GM18507 (cell line): ENCODE measurements around the gene MEIS2.

ENCODE experiments used
- DNase-seq: peaks from one replicate; pipeline ENCODE4 v3.0.0; 2011; ENCODE audit warnings: low read depth; ENCODE audit not compliant: insufficient read length; ENCODE audit errors: extremely low spot score
- FAIRE-seq: peaks from 2 replicates; lab custom pipeline; 2011; peaks lifted over from hg19 to GRCh38; lab: Jason Lieb, UNC

MEIS2 gene

GRCh38 chr15:37099319-37100108, 835 bp downstream of the MEIS2 start:
- FAIRE-seq, result no peak

GRCh38 chr15:37098468-37099318, 1.7 kb downstream of the MEIS2 start:
- no peak for FAIRE-seq
- no peak for DNase-seq

More at GRCh38 chr15:37099319-37100108, 835 bp downstream of the MEIS2 start:
- no peak for DNase-seq

- no peak for DNase-seq
- FAIRE-seq, result no peak
These were observed 3.0 kb downstream of the MEIS2 start for GRCh38 chr15:37097144-37097919.

GRCh38 chr15:37096558-37097143, 3.7 kb downstream of the MEIS2 start:
- DNase-seq (no peak), FAIRE-seq (no peak)

GRCh38 chr15:37095770-37096557, 4.4 kb downstream of the MEIS2 start:
- FAIRE-seq (no peak), DNase-seq (no peak)

- FAIRE-seq, result no peak
- DNase-seq, result no peak
These were observed 5.2 kb downstream of the MEIS2 start for GRCh38 chr15:37094915-37095711.

- DNase-seq (no peak), FAIRE-seq (no peak)
These were observed 5.9 kb downstream of the MEIS2 start for GRCh38 chr15:37094333-37094914.

- FAIRE-seq (no peak), DNase-seq (no peak)
These were observed 6.6 kb downstream of the MEIS2 start for GRCh38 chr15:37093480-37094332.

GRCh38 chr15:37090543-37091175, 9.7 kb downstream of the MEIS2 start:
- DNase-seq (no peak), FAIRE-seq (no peak)

GRCh38 chr15:37088436-37088835, 11.9 kb downstream of the MEIS2 start:
- no peak for DNase-seq
- no peak for FAIRE-seq

- no peak for DNase-seq
- FAIRE-seq, result no peak
These were observed 13.2 kb downstream of the MEIS2 start for GRCh38 chr15:37087131-37087588.

- FAIRE-seq, result no peak
- no peak for DNase-seq
These were observed 13.8 kb downstream of the MEIS2 start for GRCh38 chr15:37086521-37086920.

GRCh38 chr15:37086120-37086519, 14.2 kb downstream of the MEIS2 start:
- no peak for DNase-seq
- FAIRE-seq, result no peak

GRCh38 chr15:37084602-37085001, 15.7 kb downstream of the MEIS2 start:
- FAIRE-seq (no peak), DNase-seq (no peak)

- DNase-seq, result no peak
- no peak for FAIRE-seq
These were observed 16.7 kb downstream of the MEIS2 start for GRCh38 chr15:37083610-37084009.

- FAIRE-seq (no peak), DNase-seq (no peak)
These were observed 18.4 kb downstream of the MEIS2 start for GRCh38 chr15:37081983-37082382.
